ENCODE data around the gene CCT3.

DNA sequence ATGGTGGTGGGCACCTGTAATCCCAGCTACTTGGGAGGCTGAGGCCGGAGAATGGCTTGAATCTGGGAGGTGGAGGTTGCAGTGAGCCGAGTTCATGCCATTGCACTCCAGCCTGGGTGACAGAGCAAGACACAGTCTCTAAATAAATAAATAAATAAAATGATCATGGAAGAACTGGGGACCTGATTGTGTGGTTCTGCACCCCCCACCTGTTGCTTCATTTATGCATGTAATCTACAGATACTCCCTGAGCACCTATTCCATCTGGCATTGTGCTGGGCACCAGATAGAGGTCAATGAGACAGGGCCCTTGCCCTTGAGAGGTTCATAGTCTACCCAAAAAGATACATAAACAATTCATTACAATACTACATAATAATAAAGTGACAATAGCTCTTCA lies 19.9 kb upstream of the CCT3 start:
- TF ChIP-seq, protein P1, sequence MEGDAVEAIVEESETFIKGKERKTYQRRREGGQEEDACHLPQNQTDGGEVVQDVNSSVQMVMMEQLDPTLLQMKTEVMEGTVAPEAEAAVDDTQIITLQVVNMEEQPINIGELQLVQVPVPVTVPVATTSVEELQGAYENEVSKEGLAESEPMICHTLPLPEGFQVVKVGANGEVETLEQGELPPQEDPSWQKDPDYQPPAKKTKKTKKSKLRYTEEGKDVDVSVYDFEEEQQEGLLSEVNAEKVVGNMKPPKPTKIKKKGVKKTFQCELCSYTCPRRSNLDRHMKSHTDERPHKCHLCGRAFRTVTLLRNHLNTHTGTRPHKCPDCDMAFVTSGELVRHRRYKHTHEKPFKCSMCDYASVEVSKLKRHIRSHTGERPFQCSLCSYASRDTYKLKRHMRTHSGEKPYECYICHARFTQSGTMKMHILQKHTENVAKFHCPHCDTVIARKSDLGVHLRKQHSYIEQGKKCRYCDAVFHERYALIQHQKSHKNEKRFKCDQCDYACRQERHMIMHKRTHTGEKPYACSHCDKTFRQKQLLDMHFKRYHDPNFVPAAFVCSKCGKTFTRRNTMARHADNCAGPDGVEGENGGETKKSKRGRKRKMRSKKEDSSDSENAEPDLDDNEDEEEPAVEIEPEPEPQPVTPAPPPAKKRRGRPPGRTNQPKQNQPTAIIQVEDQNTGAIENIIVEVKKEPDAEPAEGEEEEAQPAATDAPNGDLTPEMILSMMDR (IDR thresholded peaks at IDR 0.05): no peak
- no peak for TF ChIP-seq EP300 (IDR thresholded peaks at IDR 0.05)

Data from tibial nerve (tissue), 4 donors.